Tibial nerve (tissue), 4 donors: ENCODE results near the gene MAN2B2.
"Not testable (repeated sequence)": the region's sequence is repeated elsewhere in the genome, so short reads cannot be mapped to it uniquely, and the experiment has no call there.

ENCODE experiments used
- CTCF ChIP-seq, 5 experiments: fragments of 200-600 bp in 3 of 5; fragments of 450-650 bp in 2 of 5; sonication (generic) in 3 of 5; IDR thresholded peaks; one replicate each; pipeline ENCODE4 v1.5.1; 2016 to 2019; ENCODE audit warnings: antibody characterized with exemption in 5 of 5, mild to moderate bottlenecking in 3 of 5, moderate library complexity in 2 of 5
- EP300 ChIP-seq, 2 donors: sonication (generic); formaldehyde crosslinking; IDR thresholded peaks; one replicate each; pipeline ENCODE4 v1.6.1; 2017; ENCODE audit warnings: antibody characterized with exemption in 2 of 2, mild to moderate bottlenecking in 1 of 2

GRCh38 chr4:6672541-6673190 lies 97.7 kb downstream of the MAN2B2 start:
- not testable (repeated sequence) for TF ChIP-seq CTCF, EP300 (IDR thresholded peaks at IDR 0.05)
